ENCODE data around the gene CHN1. TPM values are rescaled to one million over a fixed set of nuclear protein-coding genes. Genes with fewer than 3 reads are reported as not detected.

Gene CHN1
- total RNA-seq, 2 donors from 2014 or later, result 13.3 to 30.7 TPM

GRCh38 chr2:174815526-174815925, 189.7 kb downstream of the CHN1 start:
- TF ChIP-seq, protein P1, sequence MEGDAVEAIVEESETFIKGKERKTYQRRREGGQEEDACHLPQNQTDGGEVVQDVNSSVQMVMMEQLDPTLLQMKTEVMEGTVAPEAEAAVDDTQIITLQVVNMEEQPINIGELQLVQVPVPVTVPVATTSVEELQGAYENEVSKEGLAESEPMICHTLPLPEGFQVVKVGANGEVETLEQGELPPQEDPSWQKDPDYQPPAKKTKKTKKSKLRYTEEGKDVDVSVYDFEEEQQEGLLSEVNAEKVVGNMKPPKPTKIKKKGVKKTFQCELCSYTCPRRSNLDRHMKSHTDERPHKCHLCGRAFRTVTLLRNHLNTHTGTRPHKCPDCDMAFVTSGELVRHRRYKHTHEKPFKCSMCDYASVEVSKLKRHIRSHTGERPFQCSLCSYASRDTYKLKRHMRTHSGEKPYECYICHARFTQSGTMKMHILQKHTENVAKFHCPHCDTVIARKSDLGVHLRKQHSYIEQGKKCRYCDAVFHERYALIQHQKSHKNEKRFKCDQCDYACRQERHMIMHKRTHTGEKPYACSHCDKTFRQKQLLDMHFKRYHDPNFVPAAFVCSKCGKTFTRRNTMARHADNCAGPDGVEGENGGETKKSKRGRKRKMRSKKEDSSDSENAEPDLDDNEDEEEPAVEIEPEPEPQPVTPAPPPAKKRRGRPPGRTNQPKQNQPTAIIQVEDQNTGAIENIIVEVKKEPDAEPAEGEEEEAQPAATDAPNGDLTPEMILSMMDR (IDR thresholded peaks at IDR 0.05), result no peak
- ATAC-seq (ENCODE audit: insufficient number of reproducible peaks, low FRiP score, low read depth), result no peak
- Histone ChIP-seq H3K4me3 (no peak overlapping the region), H3K27ac (no peak overlapping the region), H3K4me1 (ENCODE audit: control insufficient read depth in 1 of 2, low read depth in 2 of 2) (no peaks in the 10 kb centered on the region), H3K27me3 (replicated peaks; ENCODE audit: insufficient read depth) (no peaks in the 10 kb centered on the region), H3K36me3 (no peaks in the 10 kb centered on the region), H3K9me3 (no peaks in the 10 kb centered on the region)
- DNase-seq (ENCODE audit: low spot score), result no peak

GRCh38 chr2:174812037-174812436, 193.1 kb downstream of the CHN1 start:
- DNase-seq (ENCODE audit: low spot score), result no peak
- H3K4me1 ChIP-seq (ENCODE audit: control insufficient read depth in 1 of 2, low read depth in 2 of 2), result no peaks in the 10 kb centered on the region
- ATAC-seq (ENCODE audit: insufficient number of reproducible peaks, low FRiP score, low read depth), result no peak
- H3K36me3 ChIP-seq, result no peaks in the 10 kb centered on the region
- no peak overlapping the region for H3K4me3 ChIP-seq
- H3K27ac ChIP-seq, result no peak overlapping the region
- TF ChIP-seq, protein P1 (IDR thresholded peaks at IDR 0.05), result no peak
- H3K9me3 ChIP-seq, result no peaks in the 10 kb centered on the region
- no peaks in the 10 kb centered on the region for H3K27me3 ChIP-seq (replicated peaks; ENCODE audit: insufficient read depth)

DNA sequence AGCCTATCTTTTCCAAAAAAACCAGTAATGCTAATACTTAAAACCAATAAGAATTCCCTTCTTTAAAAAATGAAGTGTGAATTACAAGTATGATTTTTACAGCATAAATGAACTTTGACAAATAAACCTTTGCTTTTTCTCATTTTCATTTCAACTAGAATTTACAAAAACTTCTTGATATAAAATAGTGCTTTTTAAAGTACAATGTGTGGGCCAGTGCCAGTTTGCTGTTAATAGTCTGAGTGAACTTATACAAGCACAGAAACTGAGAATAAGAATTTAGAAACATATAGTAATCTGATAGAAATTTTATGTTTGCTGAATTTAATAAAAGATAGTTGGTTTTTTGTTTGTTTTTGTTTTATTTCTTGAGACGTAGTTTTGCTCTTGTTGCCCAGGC, 197.2 kb downstream of the CHN1 start:
- DNase-seq (ENCODE audit: low spot score), result no peak
- Histone ChIP-seq H3K4me3 (no peak overlapping the region), H3K27ac (no peak overlapping the region)

GRCh38 chr2:174805803-174806202, 199.4 kb downstream of the CHN1 start:
- TF ChIP-seq, protein P1 (IDR thresholded peaks at IDR 0.05), result no peak
- no peak for ATAC-seq (ENCODE audit: insufficient number of reproducible peaks, low FRiP score, low read depth)

More for the DNA sequence above, 197.2 kb downstream of the CHN1 start:
- TF ChIP-seq, protein P1 (IDR thresholded peaks at IDR 0.05), result no peak
- H3K9me3 ChIP-seq, result no peaks in the 10 kb centered on the region
- no peaks in the 10 kb centered on the region for H3K27me3 ChIP-seq (replicated peaks; ENCODE audit: insufficient read depth)
- H3K4me1 ChIP-seq (ENCODE audit: control insufficient read depth in 1 of 2, low read depth in 2 of 2), result no peaks in the 10 kb centered on the region
- H3K36me3 ChIP-seq, result no peaks in the 10 kb centered on the region
- no peak for ATAC-seq (ENCODE audit: insufficient number of reproducible peaks, low FRiP score, low read depth)

GRCh38 chr2:174802459-174802858, 202.7 kb downstream of the CHN1 start:
- Histone ChIP-seq H3K36me3 (no peaks in the 10 kb centered on the region), H3K9me3 (no peaks in the 10 kb centered on the region), H3K4me1 (ENCODE audit: control insufficient read depth in 1 of 2, low read depth in 2 of 2) (no peaks in the 10 kb centered on the region), H3K4me3 (no peak overlapping the region), H3K27me3 (replicated peaks; ENCODE audit: insufficient read depth) (no peaks in the 10 kb centered on the region), H3K27ac (no peak overlapping the region)
- ATAC-seq (ENCODE audit: insufficient number of reproducible peaks, low FRiP score, low read depth) (no peak), DNase-seq (ENCODE audit: low spot score) (no peak)
- TF ChIP-seq, protein P1 (IDR thresholded peaks at IDR 0.05), result no peak

More at GRCh38 chr2:174805803-174806202, 199.4 kb downstream of the CHN1 start:
- no peak for DNase-seq (ENCODE audit: low spot score)
- Histone ChIP-seq H3K4me1 (ENCODE audit: control insufficient read depth in 1 of 2, low read depth in 2 of 2) (no peaks in the 10 kb centered on the region), H3K9me3 (no peaks in the 10 kb centered on the region), H3K27me3 (replicated peaks; ENCODE audit: insufficient read depth) (no peaks in the 10 kb centered on the region), H3K27ac (no peak overlapping the region), H3K36me3 (no peaks in the 10 kb centered on the region), H3K4me3 (no peak overlapping the region)
